Measurements from ENCODE around the gene NELFB.
A peak's percentile ranks its signal among the peaks of the same experiment; 100 is the strongest.

Gene NELFB

DNA sequence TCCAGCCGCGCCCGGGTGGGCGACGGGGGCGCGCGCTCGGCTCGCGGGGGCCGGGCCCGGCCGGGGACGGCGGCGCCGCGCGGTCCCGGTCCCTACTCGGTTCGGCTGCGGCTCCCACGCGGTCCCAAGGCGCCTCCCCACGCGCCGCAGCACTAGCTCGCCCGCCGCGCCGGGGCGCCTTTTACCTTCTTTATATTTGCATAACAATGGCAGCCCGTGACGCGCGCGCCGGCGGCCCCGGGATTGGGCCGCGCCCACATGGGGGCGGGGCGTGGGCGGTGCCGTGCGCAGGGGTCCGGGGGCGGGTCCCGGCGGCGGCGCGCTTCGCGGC, 47.0 kb downstream of the NELFB start, which contains the start of gene NRARP:
Gene NRARP (minus strand): TSS at position 154 of the 331 bp plus-strand sequence. CDS start 343 bp downstream, outside the sequence.
- peak within 1 kb of the TSS; percentile 69 for H3K4me3 ChIP-seq
- TF ChIP-seq, protein P1, sequence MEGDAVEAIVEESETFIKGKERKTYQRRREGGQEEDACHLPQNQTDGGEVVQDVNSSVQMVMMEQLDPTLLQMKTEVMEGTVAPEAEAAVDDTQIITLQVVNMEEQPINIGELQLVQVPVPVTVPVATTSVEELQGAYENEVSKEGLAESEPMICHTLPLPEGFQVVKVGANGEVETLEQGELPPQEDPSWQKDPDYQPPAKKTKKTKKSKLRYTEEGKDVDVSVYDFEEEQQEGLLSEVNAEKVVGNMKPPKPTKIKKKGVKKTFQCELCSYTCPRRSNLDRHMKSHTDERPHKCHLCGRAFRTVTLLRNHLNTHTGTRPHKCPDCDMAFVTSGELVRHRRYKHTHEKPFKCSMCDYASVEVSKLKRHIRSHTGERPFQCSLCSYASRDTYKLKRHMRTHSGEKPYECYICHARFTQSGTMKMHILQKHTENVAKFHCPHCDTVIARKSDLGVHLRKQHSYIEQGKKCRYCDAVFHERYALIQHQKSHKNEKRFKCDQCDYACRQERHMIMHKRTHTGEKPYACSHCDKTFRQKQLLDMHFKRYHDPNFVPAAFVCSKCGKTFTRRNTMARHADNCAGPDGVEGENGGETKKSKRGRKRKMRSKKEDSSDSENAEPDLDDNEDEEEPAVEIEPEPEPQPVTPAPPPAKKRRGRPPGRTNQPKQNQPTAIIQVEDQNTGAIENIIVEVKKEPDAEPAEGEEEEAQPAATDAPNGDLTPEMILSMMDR (IDR thresholded peaks at IDR 0.05), result no peak
- H3K27ac ChIP-seq, result peak within 1 kb of the TSS; percentile 17 to 80
- no peak for DNase-seq (ENCODE audit: low spot score)

GRCh38 chr9:137302449-137303150, 47.5 kb downstream of the NELFB start:
- TF ChIP-seq, protein P1 (IDR thresholded peaks at IDR 0.05), result peak; percentile 22
- Histone ChIP-seq H3K27ac (peak overlapping the region; percentile 17 to 80), H3K4me3 (peak overlapping the region; percentile 69)
- no peak for DNase-seq (ENCODE audit: low spot score)

- H3K27ac ChIP-seq, result peak overlapping the region in 1 of 2 donors; percentile 80
- TF ChIP-seq, protein P1 (IDR thresholded peaks at IDR 0.05), result no peak
- peak overlapping the region; percentile 69 for H3K4me3 ChIP-seq
- DNase-seq (ENCODE audit: low spot score), result no peak
These were observed 48.2 kb downstream of the NELFB start for GRCh38 chr9:137303151-137303892.

DNA sequence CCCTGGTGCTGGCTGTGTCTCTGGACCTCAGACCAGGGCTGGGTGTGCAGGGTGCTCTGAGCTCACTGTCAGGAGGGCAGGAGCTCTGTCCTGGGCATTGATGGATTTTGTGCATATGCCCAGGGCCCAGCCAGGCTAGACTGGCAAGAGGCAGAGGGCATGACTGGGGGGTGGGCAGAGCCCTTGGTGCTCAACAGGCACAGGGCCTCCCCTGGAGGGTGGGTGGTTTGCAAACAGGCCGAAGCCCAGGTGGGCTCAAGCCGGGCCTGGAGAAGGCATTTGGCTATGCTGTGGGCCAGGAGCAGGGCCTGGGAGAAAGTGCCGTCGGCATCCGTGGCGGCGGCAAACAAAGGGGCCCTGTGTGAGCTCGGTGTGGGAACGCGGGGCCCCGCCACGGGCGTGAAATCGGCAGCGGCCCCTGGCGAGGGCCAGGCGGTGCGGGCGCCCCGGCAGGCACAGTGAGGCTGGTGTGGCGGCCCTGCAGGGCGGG, 48.8 kb downstream of the NELFB start:
- peak overlapping the region in 1 of 2 donors; percentile 80 for H3K27ac ChIP-seq
- no peak for DNase-seq (ENCODE audit: low spot score)
- TF ChIP-seq, protein P1 (IDR thresholded peaks at IDR 0.05), result no peak
- no peak overlapping the region for H3K4me3 ChIP-seq

- peak overlapping the region; percentile 50 for H3K4me3 ChIP-seq
- TF ChIP-seq, protein P1 (IDR thresholded peaks at IDR 0.05), result no peak
- no peak for DNase-seq (ENCODE audit: low spot score)
- H3K27ac ChIP-seq, result peak overlapping the region in 1 of 2 donors; percentile 80
These were observed 49.4 kb downstream of the NELFB start for GRCh38 chr9:137304383-137305059.

DNA sequence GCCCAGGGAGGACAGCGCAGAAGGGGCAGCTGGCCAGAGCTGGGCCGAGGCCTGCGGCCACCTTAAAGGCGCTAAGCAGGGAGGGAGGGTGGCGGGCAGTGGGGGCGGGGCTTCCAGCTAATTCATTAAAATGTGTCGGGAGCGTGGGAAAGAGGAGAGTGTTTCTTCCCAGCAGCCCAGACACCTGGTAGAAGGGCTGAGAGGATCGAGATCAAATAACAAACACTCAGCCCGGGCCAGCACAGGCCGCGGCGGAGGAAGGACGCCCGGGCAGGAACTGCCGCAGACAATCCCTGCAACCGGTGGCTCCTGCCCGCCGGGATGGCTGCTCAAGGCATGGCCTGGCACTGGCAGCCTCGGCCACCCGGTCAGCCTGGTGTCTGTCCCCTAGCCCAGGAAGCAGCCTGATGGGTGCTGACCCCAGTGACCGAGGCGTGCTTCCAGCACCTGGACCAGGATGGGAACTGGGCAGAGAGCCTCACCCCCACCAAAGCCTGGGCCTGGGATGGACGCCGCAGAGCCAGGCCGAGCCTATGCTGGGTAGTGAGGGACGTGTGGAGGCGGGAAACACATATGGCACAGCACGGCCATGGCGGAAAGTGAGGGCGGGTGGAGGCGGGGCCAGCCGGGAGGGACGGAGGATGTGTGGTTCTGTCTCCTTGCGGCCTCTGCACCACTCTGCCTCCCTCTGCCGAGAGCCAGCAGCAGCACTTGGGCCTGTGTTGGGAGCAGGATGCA, 50.1 kb downstream of the NELFB start:
- TF ChIP-seq, protein P1 (IDR thresholded peaks at IDR 0.05), result no peak
- H3K27ac ChIP-seq, result peak overlapping the region in 1 of 2 donors; percentile 80
- peak overlapping the region; percentile 50 for H3K4me3 ChIP-seq
- DNase-seq (ENCODE audit: low spot score), result no peak

All from coronary artery (tissue), 2 donors.